Myocyte (in vitro differentiated cells): ENCODE measurements around the gene DDHD1. TPM values are rescaled to one million over a fixed set of nuclear protein-coding genes. Genes with fewer than 3 reads are reported as not detected.

Experiments
- DNase-seq: peaks from one replicate; pipeline ENCODE4 v3.0.0-alpha.2; 2012; ENCODE audit warnings: low read depth
- total RNA-seq: library from RNA; depleted of rRNA; stranded (reverse); fragments of >200 nt; gene quantifications from 2 replicates; pipeline ENCODE4 v1.2.3, GENCODE V29; 2014

DDHD1 gene
- total RNA-seq, 1 donor from 2014 or later, result 13.4 TPM

DNA sequence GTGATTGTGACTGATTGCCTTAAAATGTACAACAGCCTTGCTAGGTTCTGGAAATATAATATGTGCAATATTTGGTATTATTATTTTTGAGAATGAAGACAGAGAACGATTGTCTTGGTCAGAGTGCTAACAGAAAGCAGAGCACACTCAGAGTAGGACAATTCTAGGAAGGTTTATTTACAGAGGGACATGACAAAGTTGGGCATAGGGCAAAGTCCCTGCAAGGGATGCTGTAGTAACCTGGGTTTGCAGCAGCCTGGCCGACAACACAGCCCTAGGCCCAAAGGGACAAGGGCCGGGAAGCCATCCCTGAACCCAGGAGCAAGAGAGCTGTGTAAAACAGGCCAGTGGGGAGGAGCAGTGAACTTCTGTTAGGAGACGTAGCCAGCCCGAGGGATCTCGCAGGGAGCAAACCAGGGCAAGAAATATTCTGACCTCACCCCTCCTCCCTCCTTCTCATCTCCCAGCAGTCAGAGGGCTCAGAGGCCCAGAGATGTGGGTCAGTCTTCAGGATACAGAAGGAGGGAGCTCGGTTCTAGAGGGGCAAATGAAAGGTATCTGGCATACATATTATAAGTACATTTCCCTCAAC, 151.2 kb downstream of the DDHD1 start:
- DNase-seq, result no peak

DNA sequence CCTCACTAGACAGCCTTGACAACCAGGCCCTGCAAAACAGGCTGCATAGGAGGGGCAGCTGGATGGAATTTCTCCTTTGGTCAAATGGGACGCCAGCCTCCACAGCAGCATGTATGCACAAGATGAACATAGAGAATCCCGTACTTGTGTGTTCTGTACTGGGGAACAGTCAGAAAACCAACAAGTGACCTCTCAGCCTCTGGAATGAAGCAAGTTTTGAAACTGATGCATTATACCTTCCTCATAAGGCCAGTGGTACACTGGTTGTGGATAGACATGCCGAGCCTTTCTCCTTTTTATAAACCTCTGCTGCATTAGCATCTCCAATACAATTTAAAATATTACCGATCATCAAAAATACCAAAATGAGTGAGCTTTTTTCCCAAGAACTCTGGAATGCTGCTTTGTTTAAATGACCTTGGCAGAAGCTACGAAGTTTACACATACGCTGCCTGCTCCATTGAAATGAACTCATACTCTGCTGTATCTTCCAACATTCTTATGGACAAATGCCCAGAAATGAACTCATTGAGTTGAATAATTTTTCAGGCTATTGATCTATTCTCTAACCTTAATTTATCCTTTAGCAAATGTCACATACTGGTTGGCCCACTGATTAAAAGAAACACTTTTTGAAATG, 154.6 kb downstream of the DDHD1 start:
- no peak for DNase-seq

DNA sequence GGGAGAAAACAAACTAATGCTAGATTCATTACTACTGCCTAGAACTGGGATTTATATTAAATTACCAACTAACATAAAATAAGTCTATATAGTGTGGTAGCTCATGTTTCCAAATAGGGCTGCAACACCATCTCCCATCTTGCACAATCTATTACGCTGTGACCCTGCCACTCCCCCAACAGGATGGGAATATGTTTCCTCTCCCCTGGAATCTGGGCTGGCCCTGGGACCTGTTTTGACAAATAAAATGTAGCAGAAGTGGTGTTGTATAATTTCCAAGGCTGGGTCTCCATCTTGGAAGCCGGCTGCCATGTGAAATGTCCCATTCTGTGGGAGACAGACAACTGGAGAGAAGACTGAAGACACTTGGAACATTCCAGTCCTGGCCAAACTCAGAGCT, 156.6 kb downstream of the DDHD1 start:
- DNase-seq, result no peak

- no peak for DNase-seq
Observed at GRCh38 chr14:52995998-52996397, 157.1 kb downstream of the DDHD1 start.

DNA sequence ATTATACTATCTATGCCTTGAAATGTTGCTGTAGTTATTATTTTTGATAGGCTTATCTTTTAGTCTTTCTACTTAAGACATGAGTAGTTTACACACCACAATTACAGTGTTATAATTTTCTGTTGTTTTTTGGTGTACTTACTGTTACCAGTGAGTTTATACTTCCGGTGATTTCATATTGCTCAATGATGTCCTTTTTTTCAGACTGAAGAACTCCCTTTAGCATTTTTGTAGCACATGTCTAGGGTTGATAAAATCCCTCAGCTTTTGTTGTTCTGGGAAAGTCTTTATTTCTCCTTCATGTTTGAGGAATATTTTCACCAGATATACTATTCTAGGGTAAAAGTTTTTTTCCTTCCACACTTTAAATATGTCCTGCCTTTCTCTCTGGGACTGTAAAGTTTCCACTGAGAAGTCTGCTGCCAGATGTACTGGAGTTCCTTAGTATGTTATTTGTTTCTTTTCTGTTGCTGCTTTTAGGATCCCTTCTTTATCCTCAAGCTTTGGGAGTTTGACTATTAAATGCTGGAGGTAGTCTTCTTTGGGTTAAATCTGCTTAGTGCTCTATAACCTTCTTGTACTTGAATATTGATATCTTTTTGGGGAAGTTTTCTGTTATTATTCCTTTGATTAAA, 160.8 kb downstream of the DDHD1 start:
- DNase-seq, result no peak

GRCh38 chr14:52988139-52988538, 165.0 kb downstream of the DDHD1 start:
- DNase-seq, result no peak

GRCh38 chr14:52987514-52987913, 165.6 kb downstream of the DDHD1 start:
- no peak for DNase-seq

- no peak for DNase-seq
Observed at GRCh38 chr14:52987042-52987441, 166.1 kb downstream of the DDHD1 start.

Other genes with a start within 250 kb of the DDHD1 start
- gene FERMT2, start 202.3 kb downstream of the DDHD1 start, total RNA-seq, result 109 and 153 TPM in 2 replicates